ENCODE data around the gene RPL23. TPM values are rescaled to one million over a fixed set of nuclear protein-coding genes. Genes with fewer than 3 reads are reported as not detected.

RPL23 gene
- total and polyA plus RNA-seq, 9 of the 15 experiments (the other 6 are each of a cell fraction or from before 2014, with no cell fraction given) = 1,745 to 3,667 (median 3,096) TPM

GRCh38 chr17:38869526-38870258, 16.2 kb upstream of the RPL23 start, which contains the start of gene LASP1 (continued):
- TF ChIP-seq, protein P1, sequence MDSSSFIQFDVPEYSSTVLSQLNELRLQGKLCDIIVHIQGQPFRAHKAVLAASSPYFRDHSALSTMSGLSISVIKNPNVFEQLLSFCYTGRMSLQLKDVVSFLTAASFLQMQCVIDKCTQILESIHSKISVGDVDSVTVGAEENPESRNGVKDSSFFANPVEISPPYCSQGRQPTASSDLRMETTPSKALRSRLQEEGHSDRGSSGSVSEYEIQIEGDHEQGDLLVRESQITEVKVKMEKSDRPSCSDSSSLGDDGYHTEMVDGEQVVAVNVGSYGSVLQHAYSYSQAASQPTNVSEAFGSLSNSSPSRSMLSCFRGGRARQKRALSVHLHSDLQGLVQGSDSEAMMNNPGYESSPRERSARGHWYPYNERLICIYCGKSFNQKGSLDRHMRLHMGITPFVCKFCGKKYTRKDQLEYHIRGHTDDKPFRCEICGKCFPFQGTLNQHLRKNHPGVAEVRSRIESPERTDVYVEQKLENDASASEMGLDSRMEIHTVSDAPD (CRISPR knock-in tag; IDR thresholded peaks at IDR 0.05) = no peak
- TF ChIP-seq CBX2 (IDR thresholded peaks at IDR 0.05; ENCODE audit: insufficient read depth, low read length, poor library complexity, severe bottlenecking) (no peak), KLF6 (CRISPR knock-in tag; IDR thresholded peaks at IDR 0.05; ENCODE audit: borderline replicate concordance) (no peak), KLF16 (IDR thresholded peaks at IDR 0.05) (no peak; the same call in 1 of the 2 replicates), DIDO1 (tag; IDR thresholded peaks at IDR 0.05; ENCODE audit: low read depth) (no peak), TFE3 (CRISPR knock-in tag; IDR thresholded peaks at IDR 0.05) (no peak), LEF1 (IDR thresholded peaks at IDR 0.05) (no peak), HES1 (IDR thresholded peaks at IDR 0.05; ENCODE audit: low read depth) (no peak), ZBTB2 (IDR thresholded peaks at IDR 0.05) (no peak), ZNF512 (tag; IDR thresholded peaks at IDR 0.05) (no peak), SIRT6 (IDR thresholded peaks at IDR 0.05; ENCODE audit: low read depth, low read length) (no peak), HMG20B (CRISPR knock-in tag; IDR thresholded peaks at IDR 0.05) (no peak), ZNF24 (IDR thresholded peaks at IDR 0.05) (peak; percentile 49), ETS2 (tag; IDR thresholded peaks at IDR 0.05; ENCODE audit: borderline replicate concordance, poor library complexity, severe bottlenecking) (no peak), CBX5 (IDR thresholded peaks at IDR 0.05; ENCODE audit: borderline replicate concordance, low read depth) (no peak), ZNF146 (CRISPR knock-in tag; IDR thresholded peaks at IDR 0.05; ENCODE audit: unreplicated experiment) (no peak), CHD1 (IDR thresholded peaks at IDR 0.05; ENCODE audit: low read length) (peak; percentile 81), RCOR1 (IDR thresholded peaks at IDR 0.05; ENCODE audit: borderline replicate concordance in 1 of 2, low read depth in 2 of 2, low read length in 2 of 2) (peak; percentile 3 to 44; a peak in 1 of 4 replicates)
